Measurements from ENCODE around the gene TTC19. TPM values are rescaled to one million over a fixed set of nuclear protein-coding genes. Genes with fewer than 3 reads are reported as not detected.

Gene TTC19
- 73.8 and 78.8 TPM in 2 replicates for total RNA-seq

GRCh38 chr17:15999141-15999973 is at the start of gene TTC19, which contains the start of gene ZSWIM7:
TTC19 (plus strand) TSS chr17:15999824; CDS start chr17:15999849, 25 bp downstream.
ZSWIM7 (minus strand) TSS chr17:15999704; CDS start chr17:15999594, 110 bp downstream.
- peak; percentile 98 for DNase-seq

GRCh38 chr17:15951368-15952047 is 48.1 kb upstream of the TTC19 start:
- DNase-seq: no peak

GRCh38 chr17:15952048-15952532 is 47.5 kb upstream of the TTC19 start:
- no peak for DNase-seq

- no peak for DNase-seq
These were observed 46.5 kb upstream of the TTC19 start for GRCh38 chr17:15952916-15953790.

- peak; percentile 93 for DNase-seq
These were observed 45.4 kb upstream of the TTC19 start for GRCh38 chr17:15954222-15954621.

- no peak for DNase-seq
These were observed 43.7 kb upstream of the TTC19 start for GRCh38 chr17:15955793-15956541.

- DNase-seq: peak; percentile 41
These were observed 42.4 kb upstream of the TTC19 start for GRCh38 chr17:15957206-15957605.

- DNase-seq: no peak
These were observed 41.9 kb upstream of the TTC19 start for GRCh38 chr17:15957608-15958307.

GRCh38 chr17:15958484-15958854 is 41.2 kb upstream of the TTC19 start:
- DNase-seq: no peak

GRCh38 chr17:15963670-15964110 is 35.9 kb upstream of the TTC19 start:
- DNase-seq: peak; percentile 66

GRCh38 chr17:15965528-15965927 is 34.1 kb upstream of the TTC19 start:
- DNase-seq: no peak

- DNase-seq: peak; percentile 83
These were observed 33.3 kb upstream of the TTC19 start for GRCh38 chr17:15966183-15966878.

GRCh38 chr17:15966879-15967248 is 32.8 kb upstream of the TTC19 start:
- DNase-seq: no peak

GRCh38 chr17:15967706-15968399 is 31.8 kb upstream of the TTC19 start:
- no peak for DNase-seq

GRCh38 chr17:15969463-15969862 is 30.2 kb upstream of the TTC19 start:
- no peak for DNase-seq

- DNase-seq: no peak
These were observed 29.1 kb upstream of the TTC19 start for GRCh38 chr17:15970500-15970899.

- DNase-seq: no peak
These were observed 28.4 kb upstream of the TTC19 start for GRCh38 chr17:15971098-15971678.

GRCh38 chr17:15971882-15972281 is 27.7 kb upstream of the TTC19 start:
- no peak for DNase-seq

- no peak for DNase-seq
These were observed 27.1 kb upstream of the TTC19 start for GRCh38 chr17:15972497-15972951.

- DNase-seq: no peak
These were observed 26.6 kb upstream of the TTC19 start for GRCh38 chr17:15973016-15973415.
